Measurements from ENCODE around the gene FBXO42. TPM values are rescaled to one million over a fixed set of nuclear protein-coding genes. Genes with fewer than 3 reads are reported as not detected.

Gene FBXO42
- polyA plus RNA-seq, 3 donors: 11.6 to 18.4 (median 16.9) TPM

GRCh38 chr1:16230744-16231143, 121.5 kb downstream of the FBXO42 start:
- Histone ChIP-seq H3K79me2 (ENCODE audit: insufficient read depth, low read length) (no peaks in the 10 kb centered on the region), H4K20me1 (ENCODE audit: insufficient read depth, low read length) (no peaks in the 10 kb centered on the region), H3K4me3 (replicated peaks in 1 of 3; ENCODE audit: low read depth in 2 of 3, low read length in 3 of 3) (no peak overlapping the region), H3K4me1 (ENCODE audit: control insufficient read depth in 1 of 2, insufficient read depth in 2 of 2, low read length in 2 of 2) (peaks cover 15 to 18% of the 10 kb centered on the region in 2 donors), H2AFZ (ENCODE audit: insufficient read depth, low read depth, low read length, poor library complexity, severe bottlenecking) (no peak overlapping the region), H3K36me3 (replicated peaks in 1 of 2; ENCODE audit: control insufficient read depth in 1 of 2, insufficient read depth in 2 of 2, low read length in 2 of 2) (no peaks in the 10 kb centered on the region), H3K27ac (ENCODE audit: low read depth in 1 of 2, low read length in 2 of 2) (no peak overlapping the region), H3K9ac (ENCODE audit: insufficient read depth, low read length, poor library complexity, severe bottlenecking) (no peak overlapping the region), H3K27me3 (ENCODE audit: control insufficient read depth in 2 of 2, insufficient read depth in 2 of 2, low read length in 2 of 2) (peaks cover 18 to 41% of the 10 kb centered on the region in 2 donors), H3K9me3 (replicated peaks in 1 of 2; ENCODE audit: control insufficient read depth in 1 of 2, insufficient read depth in 1 of 2, low read length in 2 of 2) (peaks cover 19 to 22% of the 10 kb centered on the region in 2 donors), H3K4me2 (replicated peaks; ENCODE audit: extremely low read depth, low read length, poor library complexity, severe bottlenecking) (no peak overlapping the region)
- Mint-ChIP-seq H3K27me3 (ENCODE audit: low read depth in 3 of 3) (peaks cover 34 to 40% (median 38%) of the 10 kb centered on the region in 3 donors), H3K27ac (no peak overlapping the region), H3K9me3 (peaks cover 6 to 26% (median 18%) of the 10 kb centered on the region in 7 donors), H3K36me3 (peaks cover 7 to 10% of the 10 kb centered on the region in 2 donors), H3K4me3 (no peak overlapping the region), H3K4me1 (peaks cover 22% of the 10 kb centered on the region)
- TF ChIP-seq, protein P1, sequence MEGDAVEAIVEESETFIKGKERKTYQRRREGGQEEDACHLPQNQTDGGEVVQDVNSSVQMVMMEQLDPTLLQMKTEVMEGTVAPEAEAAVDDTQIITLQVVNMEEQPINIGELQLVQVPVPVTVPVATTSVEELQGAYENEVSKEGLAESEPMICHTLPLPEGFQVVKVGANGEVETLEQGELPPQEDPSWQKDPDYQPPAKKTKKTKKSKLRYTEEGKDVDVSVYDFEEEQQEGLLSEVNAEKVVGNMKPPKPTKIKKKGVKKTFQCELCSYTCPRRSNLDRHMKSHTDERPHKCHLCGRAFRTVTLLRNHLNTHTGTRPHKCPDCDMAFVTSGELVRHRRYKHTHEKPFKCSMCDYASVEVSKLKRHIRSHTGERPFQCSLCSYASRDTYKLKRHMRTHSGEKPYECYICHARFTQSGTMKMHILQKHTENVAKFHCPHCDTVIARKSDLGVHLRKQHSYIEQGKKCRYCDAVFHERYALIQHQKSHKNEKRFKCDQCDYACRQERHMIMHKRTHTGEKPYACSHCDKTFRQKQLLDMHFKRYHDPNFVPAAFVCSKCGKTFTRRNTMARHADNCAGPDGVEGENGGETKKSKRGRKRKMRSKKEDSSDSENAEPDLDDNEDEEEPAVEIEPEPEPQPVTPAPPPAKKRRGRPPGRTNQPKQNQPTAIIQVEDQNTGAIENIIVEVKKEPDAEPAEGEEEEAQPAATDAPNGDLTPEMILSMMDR (IDR thresholded peaks at IDR 0.05): no peak
- intact Hi-C loops (cut with micrococcal nuclease): no loop called here
- DNase-seq: no peak
- 92% methylated on average over 9 of the region's 13 CpGs for WGBS (ENCODE audit: insufficient coverage)

- Histone ChIP-seq H3K9me3 (replicated peaks in 1 of 2; ENCODE audit: control insufficient read depth in 1 of 2, insufficient read depth in 1 of 2, low read length in 2 of 2) (peaks cover 19 to 22% of the 10 kb centered on the region in 2 donors), H3K27me3 (ENCODE audit: control insufficient read depth in 2 of 2, insufficient read depth in 2 of 2, low read length in 2 of 2) (peaks cover 18 to 46% of the 10 kb centered on the region in 2 donors), H3K9ac (ENCODE audit: insufficient read depth, low read length, poor library complexity, severe bottlenecking) (no peak overlapping the region), H4K20me1 (ENCODE audit: insufficient read depth, low read length) (no peaks in the 10 kb centered on the region), H3K36me3 (replicated peaks in 1 of 2; ENCODE audit: control insufficient read depth in 1 of 2, insufficient read depth in 2 of 2, low read length in 2 of 2) (no peaks in the 10 kb centered on the region), H3K4me3 (replicated peaks in 1 of 3; ENCODE audit: low read depth in 2 of 3, low read length in 3 of 3) (no peak overlapping the region), H3K4me1 (ENCODE audit: control insufficient read depth in 1 of 2, insufficient read depth in 2 of 2, low read length in 2 of 2) (peaks cover 15 to 18% of the 10 kb centered on the region in 2 donors), H3K4me2 (replicated peaks; ENCODE audit: extremely low read depth, low read length, poor library complexity, severe bottlenecking) (no peak overlapping the region), H3K79me2 (ENCODE audit: insufficient read depth, low read length) (no peaks in the 10 kb centered on the region), H3K27ac (ENCODE audit: low read depth in 1 of 2, low read length in 2 of 2) (no peak overlapping the region), H2AFZ (ENCODE audit: insufficient read depth, low read depth, low read length, poor library complexity, severe bottlenecking) (no peak overlapping the region)
- no peak for DNase-seq
- Mint-ChIP-seq H3K4me3 (no peak overlapping the region), H3K36me3 (peaks cover 7 to 10% of the 10 kb centered on the region in 2 donors), H3K4me1 (peaks cover 22% of the 10 kb centered on the region), H3K27ac (no peak overlapping the region), H3K27me3 (ENCODE audit: low read depth in 3 of 3) (peaks cover 38 to 46% (median 38%) of the 10 kb centered on the region in 3 donors), H3K9me3 (peaks cover 6 to 26% (median 18%) of the 10 kb centered on the region in 7 donors)
- WGBS (ENCODE audit: insufficient coverage): 98% methylated on average over 9 of the region's 13 CpGs
- intact Hi-C loops (cut with micrococcal nuclease): no loop called here
- TF ChIP-seq, protein P1 (IDR thresholded peaks at IDR 0.05): no peak
These were observed 122.1 kb downstream of the FBXO42 start for GRCh38 chr1:16229976-16230740.

All from CD14-positive monocyte (primary cell).